Measurements from ENCODE around the gene ADIPOQ.
"Not testable (repeated sequence)": the region's sequence is repeated elsewhere in the genome, so short reads cannot be mapped to it uniquely, and the experiment has no call there.

Gene ADIPOQ

GRCh38 chr3:186854146-186854545, 11.6 kb downstream of the ADIPOQ start:
- Histone ChIP-seq H3K27me3 (ENCODE audit: control insufficient read depth, insufficient read depth, low read length) (no peaks in the 10 kb centered on the region), H3K9ac (no peak overlapping the region), H2AFZ (no peak overlapping the region), H3K4me2 (ENCODE audit: low read length) (no peak overlapping the region), H3K4me1 (no peaks in the 10 kb centered on the region), H3K4me3 (ENCODE audit: low read depth, low read length) (no peak overlapping the region), H3K36me3 (ENCODE audit: control insufficient read depth, insufficient read depth, low read length) (no peaks in the 10 kb centered on the region), H3K27ac (no peak overlapping the region), H3K79me2 (no peaks in the 10 kb centered on the region), H3K9me3 (ENCODE audit: control insufficient read depth, low read length) (no peaks in the 10 kb centered on the region)
- TF ChIP-seq, protein P1, sequence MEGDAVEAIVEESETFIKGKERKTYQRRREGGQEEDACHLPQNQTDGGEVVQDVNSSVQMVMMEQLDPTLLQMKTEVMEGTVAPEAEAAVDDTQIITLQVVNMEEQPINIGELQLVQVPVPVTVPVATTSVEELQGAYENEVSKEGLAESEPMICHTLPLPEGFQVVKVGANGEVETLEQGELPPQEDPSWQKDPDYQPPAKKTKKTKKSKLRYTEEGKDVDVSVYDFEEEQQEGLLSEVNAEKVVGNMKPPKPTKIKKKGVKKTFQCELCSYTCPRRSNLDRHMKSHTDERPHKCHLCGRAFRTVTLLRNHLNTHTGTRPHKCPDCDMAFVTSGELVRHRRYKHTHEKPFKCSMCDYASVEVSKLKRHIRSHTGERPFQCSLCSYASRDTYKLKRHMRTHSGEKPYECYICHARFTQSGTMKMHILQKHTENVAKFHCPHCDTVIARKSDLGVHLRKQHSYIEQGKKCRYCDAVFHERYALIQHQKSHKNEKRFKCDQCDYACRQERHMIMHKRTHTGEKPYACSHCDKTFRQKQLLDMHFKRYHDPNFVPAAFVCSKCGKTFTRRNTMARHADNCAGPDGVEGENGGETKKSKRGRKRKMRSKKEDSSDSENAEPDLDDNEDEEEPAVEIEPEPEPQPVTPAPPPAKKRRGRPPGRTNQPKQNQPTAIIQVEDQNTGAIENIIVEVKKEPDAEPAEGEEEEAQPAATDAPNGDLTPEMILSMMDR (IDR thresholded peaks at IDR 0.05) = no peak

- H3K36me3 ChIP-seq (ENCODE audit: control insufficient read depth, insufficient read depth, low read length) = no peaks in the 10 kb centered on the region
- H3K4me3 ChIP-seq (ENCODE audit: low read depth, low read length) = no peak overlapping the region
These were observed 12.4 kb downstream of the ADIPOQ start for GRCh38 chr3:186854954-186855353.

DNA sequence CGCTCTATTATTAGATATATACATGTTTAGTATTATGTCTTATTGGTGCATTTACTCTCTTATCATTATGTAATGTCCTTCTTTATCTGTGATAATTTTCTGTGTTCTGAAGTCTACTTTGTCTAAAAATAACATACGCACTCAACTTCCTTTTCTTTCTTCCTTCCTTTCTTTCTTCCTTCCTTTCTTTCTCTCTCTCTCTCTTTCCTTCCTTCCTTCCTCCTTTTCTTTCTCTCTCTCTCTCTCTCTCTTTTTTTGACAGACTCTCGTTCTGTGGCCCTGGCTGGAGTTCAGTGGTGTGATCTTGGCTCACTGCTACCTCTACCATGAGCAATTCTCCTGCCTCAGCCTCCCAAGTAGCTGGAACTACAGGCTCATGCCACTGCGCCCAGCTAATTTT, 15.2 kb downstream of the ADIPOQ start:
- H3K9me3 ChIP-seq (ENCODE audit: control insufficient read depth, low read length) = no peaks in the 10 kb centered on the region
- no peaks in the 10 kb centered on the region for H3K27me3 ChIP-seq (ENCODE audit: control insufficient read depth, insufficient read depth, low read length)
- H3K9ac ChIP-seq = no peak overlapping the region
- no peaks in the 10 kb centered on the region for H3K4me1 ChIP-seq
- no peaks in the 10 kb centered on the region for H3K36me3 ChIP-seq (ENCODE audit: control insufficient read depth, insufficient read depth, low read length)
- H2AFZ ChIP-seq = no peak overlapping the region
- H3K79me2 ChIP-seq = no peaks in the 10 kb centered on the region
- no peak overlapping the region for H3K4me2 ChIP-seq (ENCODE audit: low read length)
- no peak overlapping the region for H3K4me3 ChIP-seq (ENCODE audit: low read depth, low read length)
- TF ChIP-seq, protein P1 (IDR thresholded peaks at IDR 0.05) = no peak
- H3K27ac ChIP-seq = no peak overlapping the region

More at GRCh38 chr3:186854954-186855353, 12.4 kb downstream of the ADIPOQ start:
- no peak overlapping the region for H2AFZ ChIP-seq
- no peaks in the 10 kb centered on the region for H3K27me3 ChIP-seq (ENCODE audit: control insufficient read depth, insufficient read depth, low read length)
- TF ChIP-seq, protein P1 (IDR thresholded peaks at IDR 0.05) = no peak
- no peak overlapping the region for H3K27ac ChIP-seq
- H3K9me3 ChIP-seq (ENCODE audit: control insufficient read depth, low read length) = no peaks in the 10 kb centered on the region
- H3K4me2 ChIP-seq (ENCODE audit: low read length) = no peak overlapping the region
- H3K4me1 ChIP-seq = no peaks in the 10 kb centered on the region
- no peaks in the 10 kb centered on the region for H3K79me2 ChIP-seq
- no peak overlapping the region for H3K9ac ChIP-seq

DNA sequence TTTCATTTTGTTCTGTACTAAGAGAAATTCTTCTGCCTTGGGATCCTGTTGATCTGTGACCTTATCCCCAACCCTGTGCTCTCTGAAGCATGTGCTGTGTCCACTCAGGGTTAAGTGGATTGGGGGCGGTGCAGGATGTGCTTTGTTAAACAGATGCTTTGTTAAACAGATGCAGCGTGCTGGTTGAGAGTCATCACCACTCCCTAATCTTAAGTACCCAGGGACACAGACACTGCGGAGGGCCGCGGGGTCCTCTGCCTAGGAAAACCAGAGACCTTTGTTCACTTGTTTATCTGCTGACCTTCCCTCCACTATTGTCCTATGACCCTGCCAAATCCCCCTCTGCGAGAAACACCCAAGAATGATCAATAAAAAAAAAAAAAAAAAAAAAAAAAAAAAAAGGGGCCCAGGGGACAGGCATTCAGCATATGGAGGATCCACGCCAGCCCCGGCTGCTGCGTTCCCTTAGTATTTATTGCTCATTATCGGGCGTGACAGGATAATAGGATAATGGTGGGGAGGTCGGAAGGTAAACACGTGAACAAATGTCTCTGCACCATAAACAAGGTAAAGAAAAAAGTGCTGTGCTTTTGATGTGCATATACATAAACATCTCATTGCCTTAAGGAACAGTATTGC, 22.8 kb downstream of the ADIPOQ start:
- H3K27me3 ChIP-seq (ENCODE audit: control insufficient read depth, insufficient read depth, low read length); H3K79me2 ChIP-seq; H3K27ac ChIP-seq; H2AFZ ChIP-seq; H3K9ac ChIP-seq; H3K4me2 ChIP-seq (ENCODE audit: low read length); H3K4me1 ChIP-seq; H3K9me3 ChIP-seq (ENCODE audit: control insufficient read depth, low read length); H3K4me3 ChIP-seq (ENCODE audit: low read depth, low read length); H3K36me3 ChIP-seq (ENCODE audit: control insufficient read depth, insufficient read depth, low read length): not testable (repeated sequence)

DNA sequence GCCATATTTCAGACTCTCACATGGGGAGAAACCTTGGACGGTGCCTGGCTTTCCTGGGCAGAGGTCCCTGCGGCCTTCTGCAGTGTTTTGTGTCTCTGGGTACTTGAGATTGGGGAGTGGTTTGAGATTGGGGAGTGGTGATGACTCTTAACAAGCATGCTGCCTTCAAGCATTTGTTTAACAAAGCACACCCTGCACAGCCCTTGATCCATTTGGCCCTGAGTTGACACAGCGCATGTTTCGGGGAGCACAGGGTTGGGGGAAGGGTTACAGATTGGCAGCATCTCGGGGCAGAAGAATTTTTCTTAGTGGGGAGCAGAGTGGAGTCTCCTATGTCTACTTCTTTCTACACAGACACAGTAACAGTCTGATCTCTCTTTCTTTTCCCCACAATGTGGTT, 23.6 kb downstream of the ADIPOQ start:
- not testable (repeated sequence) for H3K9ac ChIP-seq; H3K27ac ChIP-seq; H3K4me3 ChIP-seq (ENCODE audit: low read depth, low read length); H3K27me3 ChIP-seq (ENCODE audit: control insufficient read depth, insufficient read depth, low read length); H3K9me3 ChIP-seq (ENCODE audit: control insufficient read depth, low read length); H3K4me2 ChIP-seq (ENCODE audit: low read length); H3K4me1 ChIP-seq; H3K36me3 ChIP-seq (ENCODE audit: control insufficient read depth, insufficient read depth, low read length); H3K79me2 ChIP-seq; H2AFZ ChIP-seq
